Fibroblast of skin of back (primary cell): ENCODE data around the gene FLOT1.

ENCODE experiments used
- DNase-seq: peaks from one replicate; pipeline ENCODE4 v3.0.0-alpha.2; 2013

The FLOT1 gene

DNA sequence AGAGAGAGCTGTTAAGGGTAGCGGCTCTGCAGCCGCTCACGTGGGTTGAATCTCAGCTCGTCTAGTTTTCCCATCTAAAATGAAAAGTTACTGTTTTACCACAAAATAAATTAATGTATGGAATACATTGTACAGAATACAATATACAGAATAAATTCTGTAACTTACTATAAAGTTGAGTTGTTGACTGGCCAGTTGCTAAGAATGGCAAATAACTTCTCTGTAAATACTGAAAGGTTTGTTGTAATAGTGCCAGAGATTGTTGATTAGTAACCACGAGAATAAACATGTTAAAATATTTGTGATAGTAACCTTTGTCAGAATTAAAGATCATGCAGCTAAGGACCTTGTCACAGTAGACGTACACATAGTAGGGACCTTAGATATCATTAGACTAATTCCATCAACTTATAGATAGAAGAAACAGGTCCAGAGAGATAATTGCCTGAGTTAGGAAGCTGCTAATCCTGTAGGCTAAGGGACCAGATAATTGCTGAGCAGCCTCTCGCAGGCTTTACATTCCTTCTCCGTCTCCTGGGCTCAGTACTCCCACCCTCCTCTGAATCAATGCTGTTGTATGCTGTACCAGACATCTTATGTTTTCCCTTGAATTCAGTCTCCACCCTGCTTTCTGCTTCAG is 51.2 kb downstream of the FLOT1 start:
- peak; percentile 41 for DNase-seq

DNA sequence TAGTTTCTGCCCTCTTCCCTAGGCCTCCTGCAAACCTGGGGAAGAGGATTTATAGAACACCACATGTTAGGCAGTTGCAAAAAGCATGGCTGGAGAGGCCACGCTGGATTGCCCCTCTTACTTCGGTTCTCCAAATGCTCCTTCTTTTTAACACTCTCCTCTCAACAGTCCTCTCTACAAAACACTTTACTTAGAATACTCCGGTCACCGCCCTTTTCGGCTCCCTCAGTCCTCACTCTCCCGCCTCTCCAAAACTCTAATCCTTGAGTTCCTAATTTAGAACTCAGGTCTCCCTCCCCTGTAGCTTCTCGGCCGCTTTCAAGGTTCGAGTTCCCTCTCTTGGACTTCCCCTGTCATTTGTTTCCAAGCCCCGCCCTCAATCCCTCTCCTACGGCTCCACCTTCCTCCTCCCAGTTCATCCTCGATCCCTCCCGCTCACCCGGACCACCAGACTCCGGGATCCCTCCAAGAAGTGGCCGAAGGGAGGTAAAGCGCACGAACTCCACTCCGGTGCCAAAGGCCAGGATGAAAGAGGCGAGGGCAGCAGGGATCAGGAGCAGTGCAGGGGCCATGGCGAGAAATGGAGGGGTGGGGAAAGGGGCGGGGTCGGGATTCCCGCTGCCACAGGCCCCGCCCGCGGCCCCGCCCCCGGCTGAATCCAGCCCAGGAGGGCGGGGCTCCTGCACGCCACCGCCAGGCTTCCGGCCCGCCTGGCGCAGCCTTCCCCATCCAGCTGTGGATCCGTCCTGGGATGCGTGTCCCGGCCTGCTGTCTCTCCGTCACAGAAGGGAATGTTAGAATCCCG is 51.9 kb downstream of the FLOT1 start, which contains the start of gene NRM:
Gene NRM (minus strand): TSS at position 582 of the 805 bp plus-strand sequence. CDS start 10 bp downstream, at position 572.
- DNase-seq = peak; percentile 89

DNA sequence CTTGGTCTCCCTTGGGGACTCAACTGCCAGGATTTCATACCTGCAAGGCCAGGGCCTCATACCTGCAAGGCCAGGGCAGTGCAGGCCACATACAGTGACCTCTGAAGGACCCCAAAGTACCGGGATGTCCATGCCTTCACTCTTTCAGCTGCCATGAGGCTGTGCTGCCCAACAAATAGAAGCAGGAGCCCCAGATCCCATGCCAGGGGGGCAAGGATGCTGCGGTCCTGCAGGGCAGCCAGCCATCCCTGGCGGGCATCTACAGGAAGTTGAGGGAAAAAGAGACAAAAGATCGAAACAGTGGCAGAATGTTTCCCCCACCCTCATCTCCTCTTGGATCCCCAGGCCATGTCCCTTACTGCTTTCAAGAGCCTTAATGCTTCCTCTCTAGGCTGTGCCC is 52.5 kb downstream of the FLOT1 start:
- no peak for DNase-seq

DNA sequence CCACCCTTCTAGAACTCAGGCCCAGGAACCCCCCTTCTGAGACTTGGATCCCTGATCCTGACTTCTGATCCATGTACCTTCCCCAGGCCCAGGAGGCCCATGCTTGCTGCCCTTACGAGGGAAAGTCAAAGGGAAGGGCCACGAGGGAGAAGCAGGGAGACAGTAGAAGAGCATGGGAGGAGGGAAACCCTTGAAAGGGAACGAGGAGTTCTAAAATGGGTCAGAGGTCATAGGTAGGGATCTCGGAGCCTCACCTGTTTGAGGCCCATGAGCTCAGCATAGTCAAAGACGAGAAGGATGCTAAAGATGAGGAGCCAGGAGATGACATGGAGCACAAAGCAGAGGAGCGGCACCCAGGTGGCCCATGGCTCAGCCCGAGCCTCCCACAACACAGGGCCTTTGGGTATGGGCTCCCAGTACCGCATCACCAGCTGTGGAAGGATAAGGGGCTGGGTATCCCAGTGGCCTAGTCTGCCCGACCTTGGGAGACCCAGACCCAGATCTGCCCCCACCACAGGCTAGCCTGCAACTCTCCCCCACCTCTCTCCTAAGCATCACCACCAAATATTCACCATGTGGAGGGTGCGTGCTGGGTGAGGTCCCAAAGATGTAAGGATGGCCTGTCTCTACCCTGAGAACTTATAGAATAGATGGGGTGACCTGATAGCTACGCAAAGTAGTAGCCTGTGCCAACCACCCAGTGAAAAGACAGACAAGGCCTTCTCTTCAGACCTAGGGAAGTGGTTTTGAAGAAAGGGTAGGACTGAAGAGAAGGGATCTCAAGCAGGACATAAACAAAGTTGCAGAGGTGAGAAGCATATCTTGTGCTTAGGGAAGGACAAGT is 53.2 kb downstream of the FLOT1 start:
- DNase-seq = no peak

DNA sequence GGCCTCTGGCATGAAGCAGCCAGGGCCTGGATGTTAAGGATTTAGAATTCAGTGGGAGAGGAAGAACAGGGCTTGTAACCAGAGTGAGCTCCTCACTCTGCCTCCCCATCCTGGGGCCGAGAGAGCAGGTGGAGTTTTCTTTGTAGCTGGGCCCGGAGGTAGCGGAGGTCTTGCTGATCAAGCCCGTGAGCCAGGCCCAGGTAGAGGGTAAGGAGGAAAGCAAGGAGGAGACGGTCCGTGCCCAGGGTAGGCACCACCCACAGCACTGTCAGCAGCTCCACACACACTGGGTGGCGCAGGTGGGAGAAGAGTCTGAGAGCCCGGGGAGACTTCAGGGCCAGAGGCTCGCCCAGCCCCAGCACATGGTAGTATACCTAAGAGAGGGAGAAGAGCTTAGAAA is 53.9 kb downstream of the FLOT1 start:
- DNase-seq = no peak

DNA sequence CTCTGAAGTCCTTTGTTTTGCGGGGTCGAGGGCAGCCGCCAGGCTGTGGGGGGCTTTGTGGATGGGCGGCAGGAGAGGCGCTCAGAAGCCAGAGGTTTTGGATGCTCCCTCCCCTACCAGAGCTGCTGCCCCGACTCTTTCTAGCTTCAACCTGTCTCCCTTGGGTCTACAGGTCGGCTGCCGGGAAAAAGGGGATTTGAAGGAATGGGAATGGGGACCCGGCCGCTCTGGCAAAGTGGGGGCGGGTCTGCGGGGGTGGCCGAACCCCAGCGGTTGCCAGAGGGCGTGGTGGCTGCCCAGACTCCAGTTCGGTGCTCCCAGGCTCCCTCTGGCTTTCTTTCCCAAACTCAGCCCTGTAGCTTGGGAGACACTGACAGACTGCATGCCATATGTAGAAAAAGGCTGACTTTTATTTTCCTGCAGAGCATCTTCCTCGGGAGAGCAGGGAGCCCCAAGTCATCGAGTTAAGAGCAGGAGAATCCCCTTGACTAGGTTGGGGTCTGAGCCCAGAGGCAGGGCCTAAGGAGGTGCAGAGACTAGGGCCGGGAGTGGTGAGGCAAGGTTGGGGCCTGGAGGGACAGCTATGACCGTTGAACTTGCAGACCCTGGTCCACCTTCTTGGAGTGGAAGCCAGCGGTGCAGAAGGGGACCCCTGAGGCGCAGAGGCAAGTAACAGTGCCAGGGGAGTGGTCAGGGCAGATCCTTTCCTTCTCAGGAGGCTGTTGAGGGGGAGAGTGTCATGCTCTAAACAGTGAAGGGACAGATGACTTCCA is 54.6 kb downstream of the FLOT1 start:
- DNase-seq = peak; percentile 51

DNA sequence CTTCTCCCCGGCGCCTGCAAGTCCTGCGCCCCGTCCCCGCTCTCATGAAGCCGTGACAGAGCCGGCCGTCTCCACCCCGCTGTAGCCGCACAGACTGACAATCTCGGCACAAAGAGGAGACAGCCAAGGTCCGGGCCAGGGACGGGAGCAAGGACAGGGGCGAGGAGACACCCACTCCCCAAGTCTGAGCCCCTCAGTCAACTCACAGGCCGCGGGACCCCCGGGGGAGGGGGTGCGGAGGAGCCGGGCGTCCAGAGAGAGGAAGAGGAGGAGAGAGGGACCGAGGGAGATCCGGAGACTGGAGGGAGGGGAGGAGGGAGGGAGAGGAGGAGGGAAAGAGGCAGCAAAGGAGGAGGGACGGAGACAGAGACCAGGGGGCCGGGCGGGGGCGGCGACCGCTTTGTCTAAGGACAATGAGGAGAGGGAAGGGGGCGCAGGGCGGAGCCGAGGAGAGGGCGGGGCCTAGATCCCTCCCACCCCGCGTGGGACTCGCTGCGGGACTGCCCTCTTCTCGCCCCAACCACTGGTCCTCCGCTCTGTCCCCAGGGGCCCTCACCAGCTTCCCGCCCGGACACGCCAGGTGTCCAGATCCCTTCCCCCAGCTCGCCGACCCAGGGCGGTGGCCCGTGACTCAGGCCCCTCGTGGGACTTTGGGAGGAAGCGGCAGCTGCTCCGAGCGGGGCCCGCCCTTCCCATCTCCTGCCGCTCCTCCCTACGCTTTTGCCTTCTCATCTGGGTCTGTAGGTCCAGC is 55.4 kb downstream of the FLOT1 start:
- peak; percentile 99 for DNase-seq

DNA sequence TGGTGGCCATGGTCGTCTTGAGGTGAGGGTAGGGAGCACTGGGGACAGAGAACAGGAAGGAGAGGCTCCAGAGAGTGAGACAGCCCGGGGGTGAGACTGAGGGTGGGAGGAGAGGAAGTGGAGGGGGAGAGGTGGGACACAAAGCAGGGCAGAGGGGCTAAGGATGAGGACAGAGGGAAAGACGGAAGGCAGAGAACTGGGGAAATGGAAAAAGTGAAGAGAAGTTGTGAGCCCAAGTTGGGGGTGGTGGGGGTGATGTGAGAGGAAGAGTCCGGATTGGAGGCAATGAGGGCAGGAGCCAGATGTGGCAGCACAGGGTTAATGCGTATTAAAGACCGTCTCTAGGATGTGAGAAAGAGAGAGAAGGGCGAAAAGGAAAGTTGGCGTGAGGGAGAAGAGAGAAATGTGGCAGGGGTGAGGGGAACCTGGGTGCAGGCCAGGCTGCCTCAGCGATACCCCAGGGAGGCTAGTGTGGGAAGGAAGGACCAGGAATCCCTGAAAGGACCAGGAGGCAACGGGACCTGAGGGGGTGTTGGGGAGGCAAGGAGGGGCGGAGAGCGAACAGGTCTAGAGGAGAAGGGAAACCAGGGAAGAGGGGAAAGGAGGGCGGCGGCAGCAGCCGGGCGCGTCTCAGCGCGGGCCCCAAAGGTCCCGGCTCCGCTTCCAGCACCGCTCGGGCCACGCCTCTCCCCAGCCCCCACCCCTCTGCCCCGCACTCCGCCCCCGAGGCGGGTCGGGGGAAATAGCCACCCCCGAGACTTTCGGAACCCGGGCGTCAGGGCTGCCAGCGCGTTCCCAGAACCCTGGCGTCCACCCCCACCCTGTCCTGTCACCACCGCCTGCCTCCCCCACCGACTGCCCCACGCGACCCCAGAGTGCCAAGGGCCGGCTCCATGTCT is 56.2 kb downstream of the FLOT1 start, which contains the start of gene PPP1R18:
Gene PPP1R18 (minus strand): TSS at position 637 of the 899 bp plus-strand sequence. CDS start 627 bp downstream, at position 10.
- peak; percentile 81 for DNase-seq

DNA sequence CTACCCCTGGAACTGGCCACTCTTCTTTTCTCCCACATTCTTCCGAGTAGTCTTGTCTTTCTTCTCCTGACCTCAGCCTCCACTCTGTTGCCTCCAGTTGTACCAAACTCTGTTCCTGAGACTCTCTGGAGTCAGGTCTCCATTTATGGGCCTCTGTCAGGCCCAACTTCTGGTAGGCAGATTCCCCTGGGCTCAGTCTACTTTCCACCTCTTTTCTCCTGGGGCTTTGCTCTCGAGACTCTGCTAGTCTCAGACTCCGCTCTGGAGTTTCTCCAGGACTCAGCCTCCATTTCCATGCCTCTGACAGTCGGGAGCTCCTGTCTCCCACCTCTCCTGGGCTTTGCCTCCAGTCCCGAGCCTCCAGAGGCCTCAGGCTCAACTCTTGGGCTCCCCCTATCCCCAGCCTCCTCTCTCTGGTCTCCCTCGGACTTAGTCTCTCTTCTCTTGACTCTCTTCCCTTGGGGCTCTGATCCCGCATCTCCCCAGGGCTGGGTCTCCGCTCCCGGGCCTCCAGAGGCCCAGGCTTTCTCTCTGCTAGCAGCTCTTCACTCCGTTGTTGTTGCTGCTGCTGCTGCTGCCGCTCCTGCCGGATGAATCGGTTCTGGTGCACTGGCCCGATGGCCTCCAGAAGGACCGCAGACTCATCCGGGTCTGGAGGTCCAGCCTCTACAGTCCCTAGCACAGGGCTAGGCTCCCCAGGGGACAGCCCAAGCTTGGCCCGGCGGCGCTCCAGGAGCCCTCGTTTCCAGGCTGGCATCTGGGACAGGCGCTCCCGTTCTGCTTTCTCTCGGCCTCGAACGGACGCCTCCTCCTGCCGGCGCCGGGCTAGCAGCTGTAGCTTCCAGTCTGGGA is 57.1 kb downstream of the FLOT1 start:
- peak; percentile 44 for DNase-seq

DNA sequence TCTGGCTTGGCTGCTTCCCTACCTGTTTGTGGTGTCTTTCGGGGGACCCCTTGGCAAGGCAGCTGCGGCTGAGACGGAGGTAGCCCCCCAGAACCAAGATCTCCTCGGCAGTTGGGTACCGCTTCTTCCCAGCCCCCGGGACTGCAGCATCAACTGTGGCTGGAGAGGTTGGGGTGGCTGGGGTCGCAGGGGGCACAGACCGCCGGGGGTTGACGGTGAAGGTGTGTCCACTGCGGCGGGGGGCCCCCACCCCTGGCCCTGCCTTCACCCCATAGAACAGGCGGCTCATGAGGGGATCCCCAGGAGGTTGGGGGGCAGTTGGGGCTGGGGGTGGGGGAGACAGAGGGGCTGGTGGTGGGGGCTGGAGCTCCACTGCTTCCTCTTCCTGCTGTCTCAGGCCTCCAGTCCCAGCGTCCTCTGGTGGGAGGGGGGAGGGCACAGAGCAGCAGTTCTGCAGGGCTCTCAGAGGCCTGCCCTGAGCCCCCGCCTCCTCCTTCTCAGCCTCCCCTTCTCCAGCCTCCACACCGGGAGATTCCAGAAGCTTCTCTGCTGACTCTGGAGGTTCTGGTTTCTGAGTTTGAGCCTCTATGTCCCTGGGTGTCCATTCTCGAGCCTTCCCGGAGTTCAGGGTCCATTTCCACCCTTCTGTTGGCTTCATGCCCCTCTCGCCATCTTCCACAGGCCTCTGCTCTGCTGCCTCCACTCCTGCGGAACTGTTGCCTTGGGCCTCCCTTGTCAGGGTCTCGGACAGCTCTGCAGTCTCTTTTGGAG is 57.9 kb downstream of the FLOT1 start:
- DNase-seq = peak; percentile 71

DNA sequence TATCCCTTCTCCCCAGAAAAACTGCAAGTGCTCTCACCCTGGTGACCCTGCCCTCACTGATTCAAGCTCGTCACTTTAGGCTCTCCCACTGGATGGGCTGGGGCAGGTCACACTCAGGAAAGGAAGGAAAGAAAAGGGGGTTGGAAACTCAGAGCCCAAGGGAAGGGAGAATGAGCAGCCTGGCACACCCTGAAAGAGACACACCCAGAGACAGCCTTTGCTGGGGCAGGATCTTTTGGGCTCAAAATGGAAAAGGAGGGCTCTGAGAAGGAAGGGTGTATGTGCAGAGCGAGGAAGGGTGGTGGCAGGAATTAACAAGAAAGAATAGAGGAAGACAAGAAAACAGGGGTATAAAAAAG is 58.5 kb downstream of the FLOT1 start:
- no peak for DNase-seq

DNA sequence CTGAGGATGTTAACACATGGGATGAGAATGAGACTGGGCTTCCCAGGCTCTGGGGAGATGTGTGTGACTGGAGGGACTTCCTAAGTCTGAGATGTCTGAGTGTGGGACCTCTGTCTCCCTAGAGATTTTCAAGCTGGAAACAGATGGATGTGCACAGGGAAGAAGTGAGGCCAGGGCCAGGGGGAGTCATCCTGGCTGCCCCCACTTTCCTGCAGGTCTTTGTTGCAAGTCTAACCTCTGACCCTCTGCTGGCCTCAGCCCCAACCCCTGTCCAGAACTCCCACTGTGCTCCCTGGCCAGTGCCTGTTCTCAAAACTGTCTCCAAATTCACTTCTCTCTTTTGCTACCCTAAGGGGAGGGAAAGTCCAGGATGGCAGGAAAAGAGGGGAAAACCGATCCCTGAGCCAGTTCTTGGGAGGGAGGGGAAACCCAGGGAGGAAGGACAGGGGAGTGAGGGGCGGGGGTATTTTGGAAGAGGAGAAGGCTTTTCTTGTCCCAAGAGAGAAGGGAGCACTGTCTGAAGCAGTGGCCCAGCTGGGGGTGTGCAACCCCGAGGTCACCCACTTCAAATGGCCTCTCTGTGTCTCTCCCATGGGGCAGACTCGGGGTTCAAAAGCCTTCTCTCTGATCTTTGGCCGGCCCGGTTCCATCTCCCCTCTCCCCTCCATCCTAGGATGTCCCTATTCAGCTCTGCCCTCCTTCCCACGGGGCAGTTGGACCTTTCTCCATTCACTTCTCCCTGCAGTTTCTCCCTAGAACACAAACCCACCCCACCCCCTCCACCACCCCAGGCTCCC is 59.1 kb downstream of the FLOT1 start:
- DNase-seq = no peak

DNA sequence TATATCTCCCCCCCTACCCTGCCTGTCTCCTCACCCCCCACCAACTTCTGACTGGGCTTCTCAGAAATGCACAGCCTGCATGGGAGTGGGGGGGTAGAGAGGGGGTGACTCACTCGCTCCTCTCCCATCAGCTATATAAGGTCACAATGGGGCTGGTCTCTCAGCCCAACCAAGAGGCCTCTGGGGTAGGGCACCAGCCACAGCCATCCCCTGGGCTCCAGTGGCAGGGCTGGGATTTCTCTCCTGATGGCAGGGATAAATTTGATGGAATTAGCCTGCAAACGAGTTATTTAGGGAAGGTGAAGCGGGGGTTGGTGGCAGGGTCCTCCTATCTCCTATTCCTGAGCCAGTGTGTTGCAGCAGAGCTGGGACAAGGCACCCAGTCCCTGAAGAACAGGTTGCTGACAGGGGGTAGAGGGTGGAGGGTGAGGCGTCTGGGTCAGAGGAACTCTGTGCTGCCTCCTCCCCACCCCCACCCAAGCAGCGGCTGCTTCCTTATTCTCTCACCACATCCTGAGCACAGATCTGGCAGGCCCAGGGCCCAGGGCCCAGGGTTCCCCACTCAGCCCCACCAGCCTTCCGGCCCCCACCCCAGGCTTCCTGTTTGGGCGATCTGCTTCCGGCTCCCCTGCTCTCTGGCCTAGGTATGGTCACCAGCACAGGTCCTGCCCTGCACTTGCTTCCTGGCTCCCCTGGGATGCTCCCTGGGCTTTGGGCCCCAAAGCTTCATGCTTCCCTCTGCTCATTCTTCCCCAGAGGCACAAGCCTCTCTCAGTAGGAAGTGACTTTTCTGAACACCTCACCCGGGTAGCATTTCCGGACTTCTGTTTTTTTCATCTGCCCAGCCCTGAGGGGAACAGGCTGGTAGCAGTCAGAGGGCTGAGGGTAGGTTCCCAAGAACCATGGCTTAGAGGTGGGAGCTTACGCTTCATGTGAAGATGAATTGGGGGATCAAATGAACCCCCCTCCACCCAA is 60.1 kb downstream of the FLOT1 start:
- peak; percentile 97 for DNase-seq

DNA sequence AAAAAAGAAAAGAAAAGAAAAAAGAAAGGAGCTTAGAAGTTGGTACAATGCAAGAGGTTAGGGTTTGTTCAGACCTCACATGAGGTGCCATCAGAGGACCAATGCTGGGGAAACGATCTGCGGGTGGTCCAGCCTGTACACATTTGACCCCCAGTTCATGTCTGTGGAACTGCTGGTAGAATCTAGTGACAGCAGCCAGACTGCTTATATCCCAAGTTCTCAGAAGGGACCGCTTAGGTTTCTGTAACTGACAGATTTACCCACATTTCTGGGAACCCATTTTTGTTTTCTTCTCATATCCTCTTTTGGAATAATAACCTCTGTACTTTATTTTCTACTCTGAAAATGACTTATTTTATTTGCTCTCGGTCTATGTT is 60.7 kb downstream of the FLOT1 start:
- no peak for DNase-seq

DNA sequence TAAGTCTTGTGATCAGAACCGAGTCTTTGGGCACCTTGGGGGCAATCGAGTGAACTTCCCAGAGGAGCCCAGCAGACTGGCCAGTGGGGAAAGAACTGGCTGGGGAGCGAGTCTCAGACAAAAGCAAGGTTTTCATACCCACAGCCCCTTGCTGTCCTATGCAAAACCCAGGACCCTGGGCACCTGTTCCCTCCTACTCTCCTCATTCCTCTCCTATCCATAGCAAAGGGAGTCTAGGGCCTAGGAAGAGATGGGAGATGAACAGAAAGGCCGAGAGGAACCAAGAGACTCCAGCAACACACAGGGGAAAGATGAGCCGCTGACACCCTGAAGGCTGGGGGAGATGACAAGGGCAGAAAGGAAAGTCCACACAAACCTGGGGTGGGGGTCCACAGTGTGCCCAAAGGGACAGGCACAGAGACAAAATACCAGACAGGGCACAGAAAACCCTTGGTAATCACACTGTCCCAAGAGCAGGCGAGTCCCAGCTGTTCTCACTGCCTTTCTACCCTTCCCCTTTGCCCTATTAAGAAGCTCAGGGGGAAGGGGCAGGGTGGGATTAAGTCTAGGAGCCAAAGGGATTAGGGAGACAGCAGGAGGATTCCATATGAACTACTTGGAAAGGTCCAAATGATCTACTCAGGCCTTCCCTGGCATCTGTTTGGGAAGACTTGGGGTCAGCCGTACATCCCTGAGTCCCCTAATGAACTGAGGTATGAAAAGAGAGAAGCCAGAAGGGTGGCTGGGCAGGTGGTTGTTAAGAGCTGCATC is 62.5 kb downstream of the FLOT1 start:
- DNase-seq = no peak
